SK-N-SH treated with all-trans-retinoic acid at 6 μM for 48 hours (cell line): ENCODE results near the gene RELT.
A peak's percentile ranks its signal among the peaks of the same experiment; 100 is the strongest.

Experiments
- ATAC-seq: fragments of 200-7000 bp; cut with Tn5 transposase; 3 replicates; pipeline ENCODE4 v1.9.1; 2020; ENCODE audit warnings: mild to moderate bottlenecking, moderate library complexity
- ARNTL ChIP-seq: fragments of 450-650 bp; formaldehyde crosslinking; IDR thresholded peaks from 2 replicates; pipeline ENCODE4 v1.5.0; 2020; ENCODE audit warnings: low read depth, mild to moderate bottlenecking, moderate library complexity, borderline replicate concordance
- CREB5 ChIP-seq: fragments of 250-450 bp; sonication (Bioruptor Pico); IDR thresholded peaks from 2 replicates; pipeline ENCODE4 v1.5.1; 2020; ENCODE audit warnings: low read depth, mild to moderate bottlenecking, moderate library complexity
- CSDC2 ChIP-seq: fragments of 250-450 bp; sonication (Bioruptor Pico); IDR thresholded peaks from 2 replicates; pipeline ENCODE4 v1.5.0; 2020; ENCODE audit warnings: mild to moderate bottlenecking, moderate library complexity
- CSRNP3 ChIP-seq: fragments of 250-450 bp; sonication (Bioruptor Pico); IDR thresholded peaks from 2 replicates; pipeline ENCODE4 v1.5.1; 2021; ENCODE audit warnings: mild to moderate bottlenecking, moderate library complexity
- ESRRG ChIP-seq: fragments of 250-450 bp; sonication (Bioruptor Pico); IDR thresholded peaks from 2 replicates; pipeline ENCODE4 v1.6.1; 2021; ENCODE audit warnings: mild to moderate bottlenecking
- GLIS3 ChIP-seq: fragments of 250-450 bp; sonication (Bioruptor Pico); IDR thresholded peaks from 2 replicates; pipeline ENCODE4 v1.5.0; 2020; ENCODE audit warnings: mild to moderate bottlenecking, moderate library complexity
- ISL1 ChIP-seq: fragments of 250-450 bp; sonication (Bioruptor Pico); IDR thresholded peaks from 2 replicates; pipeline ENCODE4 v2.1.2; 2022; ENCODE audit warnings: mild to moderate bottlenecking, moderate library complexity
- OSR1 ChIP-seq: fragments of 250-450 bp; sonication (Bioruptor Pico); IDR thresholded peaks from 2 replicates; pipeline ENCODE4 v1.8.0; 2022; ENCODE audit warnings: moderate library complexity, mild to moderate bottlenecking, inconsistent platforms
- POU6F1 ChIP-seq: fragments of 250-450 bp; sonication (Bioruptor Pico); IDR thresholded peaks from 2 replicates; pipeline ENCODE4 v1.8.0; 2021; ENCODE audit warnings: low read depth, mild to moderate bottlenecking, moderate library complexity, borderline replicate concordance
- PPARA ChIP-seq: fragments of 250-450 bp; sonication (Bioruptor Pico); IDR thresholded peaks from 2 replicates; pipeline ENCODE4 v1.5.0; 2020; ENCODE audit warnings: mild to moderate bottlenecking, borderline replicate concordance
- RARB ChIP-seq: fragments of 250-450 bp; sonication (Bioruptor Pico); IDR thresholded peaks from 2 replicates; pipeline ENCODE4 v1.8.0; 2021; ENCODE audit warnings: mild to moderate bottlenecking, moderate library complexity
- SNAI2 ChIP-seq: fragments of 250-450 bp; sonication (Bioruptor Pico); IDR thresholded peaks from 2 replicates; pipeline ENCODE4 v1.5.0; 2020; ENCODE audit warnings: mild to moderate bottlenecking, moderate library complexity
- TCF4 ChIP-seq: fragments of 250-450 bp; sonication (Bioruptor Pico); IDR thresholded peaks from 2 replicates; pipeline ENCODE4 v1.8.0; 2021; ENCODE audit warnings: mild to moderate bottlenecking, moderate library complexity, borderline replicate concordance
- TOX ChIP-seq: fragments of 250-450 bp; sonication (Bioruptor Pico); IDR thresholded peaks from 2 replicates; pipeline ENCODE4 v1.8.0; 2021; ENCODE audit warnings: mild to moderate bottlenecking, moderate library complexity, borderline replicate concordance
- ZFP3 ChIP-seq: fragments of 250-450 bp; sonication (Bioruptor Pico); IDR thresholded peaks from 2 replicates; pipeline ENCODE4 v1.5.0; 2020; ENCODE audit warnings: mild to moderate bottlenecking, moderate library complexity
- ZFP30 ChIP-seq: fragments of 450-650 bp; formaldehyde crosslinking; IDR thresholded peaks from 2 replicates; pipeline ENCODE4 v1.5.0; 2022; ENCODE audit warnings: mild to moderate bottlenecking, moderate library complexity
- ZNF565 ChIP-seq: fragments of 450-650 bp; formaldehyde crosslinking; conservative IDR thresholded peaks from 2 replicates; pipeline ENCODE4 v1.5.0; 2020; ENCODE audit warnings: low read depth, mild to moderate bottlenecking, moderate library complexity
- ZNF70 ChIP-seq: fragments of 450-650 bp; formaldehyde crosslinking; IDR thresholded peaks from 2 replicates; pipeline ENCODE4 v1.5.0; 2020; ENCODE audit warnings: mild to moderate bottlenecking, moderate library complexity
- ZNF8 ChIP-seq: fragments of 450-650 bp; formaldehyde crosslinking; IDR thresholded peaks from 2 replicates; pipeline ENCODE4 v1.5.0; 2020; ENCODE audit warnings: mild to moderate bottlenecking, moderate library complexity
- TF ChIP-seq, protein P1 (sequence below): fragments of 250-450 bp; sonication (Bioruptor Pico); IDR thresholded peaks from 2 replicates; pipeline ENCODE4 v1.8.0; 2020; ENCODE audit warnings: mild to moderate bottlenecking, moderate library complexity, borderline replicate concordance
- TF ChIP-seq, protein P2 (sequence below): fragments of 250-450 bp; sonication (Bioruptor Pico); IDR thresholded peaks from 2 replicates; pipeline ENCODE4 v1.5.0; 2020; ENCODE audit warnings: mild to moderate bottlenecking, moderate library complexity

The RELT gene

GRCh38 chr11:73392108-73393010, 16.2 kb downstream of the RELT start (continued):
- TF ChIP-seq, protein P1, sequence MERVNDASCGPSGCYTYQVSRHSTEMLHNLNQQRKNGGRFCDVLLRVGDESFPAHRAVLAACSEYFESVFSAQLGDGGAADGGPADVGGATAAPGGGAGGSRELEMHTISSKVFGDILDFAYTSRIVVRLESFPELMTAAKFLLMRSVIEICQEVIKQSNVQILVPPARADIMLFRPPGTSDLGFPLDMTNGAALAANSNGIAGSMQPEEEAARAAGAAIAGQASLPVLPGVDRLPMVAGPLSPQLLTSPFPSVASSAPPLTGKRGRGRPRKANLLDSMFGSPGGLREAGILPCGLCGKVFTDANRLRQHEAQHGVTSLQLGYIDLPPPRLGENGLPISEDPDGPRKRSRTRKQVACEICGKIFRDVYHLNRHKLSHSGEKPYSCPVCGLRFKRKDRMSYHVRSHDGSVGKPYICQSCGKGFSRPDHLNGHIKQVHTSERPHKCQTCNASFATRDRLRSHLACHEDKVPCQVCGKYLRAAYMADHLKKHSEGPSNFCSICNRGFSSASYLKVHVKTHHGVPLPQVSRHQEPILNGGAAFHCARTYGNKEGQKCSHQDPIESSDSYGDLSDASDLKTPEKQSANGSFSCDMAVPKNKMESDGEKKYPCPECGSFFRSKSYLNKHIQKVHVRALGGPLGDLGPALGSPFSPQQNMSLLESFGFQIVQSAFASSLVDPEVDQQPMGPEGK = no peak
- TF ChIP-seq TCF4 (CRISPR knock-in tag) (no peak), CSDC2 (CRISPR knock-in tag) (no peak), ISL1 (CRISPR knock-in tag) (no peak)

GRCh38 chr11:73393011-73393380, 16.8 kb downstream of the RELT start:
- ATAC-seq = no peak; the same call in 2 of the 3 replicates
- TF ChIP-seq ZNF565 (CRISPR knock-in tag) (no peak), ZFP3 (CRISPR knock-in tag) (no peak), ZFP30 (no peak), ARNTL (CRISPR knock-in tag) (no peak), PPARA (CRISPR knock-in tag) (no peak), CSDC2 (CRISPR knock-in tag) (no peak), TOX (CRISPR knock-in tag) (no peak), CSRNP3 (CRISPR knock-in tag) (no peak), TCF4 (CRISPR knock-in tag) (no peak), GLIS3 (CRISPR knock-in tag) (no peak), CREB5 (CRISPR knock-in tag) (no peak), SNAI2 (no peak), POU6F1 (CRISPR knock-in tag) (no peak), ISL1 (CRISPR knock-in tag) (no peak), ESRRG (CRISPR knock-in tag) (no peak), RARB (no peak)
- TF ChIP-seq, protein P1 = no peak
- TF ChIP-seq, all 23 proteins: peak for 0

GRCh38 chr11:73393479-73394415, 17.5 kb downstream of the RELT start:
- ATAC-seq = peak; percentile 92
- TF ChIP-seq ZNF70 (no peak), ZNF8 (CRISPR knock-in tag) (no peak), TOX (CRISPR knock-in tag) (no peak), OSR1 (CRISPR knock-in tag) (no peak), ISL1 (CRISPR knock-in tag) (no peak), ZNF565 (CRISPR knock-in tag) (no peak)
- TF ChIP-seq, protein P2, sequence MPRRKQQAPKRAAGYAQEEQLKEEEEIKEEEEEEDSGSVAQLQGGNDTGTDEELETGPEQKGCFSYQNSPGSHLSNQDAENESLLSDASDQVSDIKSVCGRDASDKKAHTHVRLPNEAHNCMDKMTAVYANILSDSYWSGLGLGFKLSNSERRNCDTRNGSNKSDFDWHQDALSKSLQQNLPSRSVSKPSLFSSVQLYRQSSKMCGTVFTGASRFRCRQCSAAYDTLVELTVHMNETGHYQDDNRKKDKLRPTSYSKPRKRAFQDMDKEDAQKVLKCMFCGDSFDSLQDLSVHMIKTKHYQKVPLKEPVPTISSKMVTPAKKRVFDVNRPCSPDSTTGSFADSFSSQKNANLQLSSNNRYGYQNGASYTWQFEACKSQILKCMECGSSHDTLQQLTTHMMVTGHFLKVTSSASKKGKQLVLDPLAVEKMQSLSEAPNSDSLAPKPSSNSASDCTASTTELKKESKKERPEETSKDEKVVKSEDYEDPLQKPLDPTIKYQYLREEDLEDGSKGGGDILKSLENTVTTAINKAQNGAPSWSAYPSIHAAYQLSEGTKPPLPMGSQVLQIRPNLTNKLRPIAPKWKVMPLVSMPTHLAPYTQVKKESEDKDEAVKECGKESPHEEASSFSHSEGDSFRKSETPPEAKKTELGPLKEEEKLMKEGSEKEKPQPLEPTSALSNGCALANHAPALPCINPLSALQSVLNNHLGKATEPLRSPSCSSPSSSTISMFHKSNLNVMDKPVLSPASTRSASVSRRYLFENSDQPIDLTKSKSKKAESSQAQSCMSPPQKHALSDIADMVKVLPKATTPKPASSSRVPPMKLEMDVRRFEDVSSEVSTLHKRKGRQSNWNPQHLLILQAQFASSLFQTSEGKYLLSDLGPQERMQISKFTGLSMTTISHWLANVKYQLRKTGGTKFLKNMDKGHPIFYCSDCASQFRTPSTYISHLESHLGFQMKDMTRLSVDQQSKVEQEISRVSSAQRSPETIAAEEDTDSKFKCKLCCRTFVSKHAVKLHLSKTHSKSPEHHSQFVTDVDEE = no peak
- TF ChIP-seq, protein P1 = no peak
